ENCODE results near the gene ZC3H6.

The ZC3H6 gene

DNA sequence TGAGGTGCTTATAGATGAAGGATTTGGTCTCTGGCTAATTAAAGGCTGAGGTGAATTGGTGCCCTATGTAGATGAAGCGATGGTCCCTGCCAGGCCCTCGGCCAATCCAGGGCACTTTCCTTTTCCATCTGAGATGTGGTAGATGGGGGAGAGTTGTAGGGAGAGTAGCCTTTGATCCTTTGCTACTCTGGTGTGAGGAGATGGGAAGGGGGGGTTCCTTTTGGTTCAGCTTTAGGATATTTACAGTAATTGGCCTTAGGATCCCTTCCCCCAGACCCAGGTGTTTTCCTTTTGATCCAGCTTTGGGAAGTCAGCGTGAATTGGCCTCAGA is 15.1 kb upstream of the ZC3H6 start:
- Histone ChIP-seq H3K4me3 (replicated peaks; ENCODE audit: insufficient read depth, low read length) (no peak overlapping the region), H3K27ac (replicated peaks) (no peak overlapping the region), H3K27me3 (ENCODE audit: insufficient read depth, poor library complexity, severe bottlenecking) (no peaks in the 10 kb centered on the region)
- no peak for TF ChIP-seq POLR2AphosphoS5 (IDR thresholded peaks at IDR 0.05; ENCODE audit: low read depth)
- no peak for TF ChIP-seq SPI1 (IDR thresholded peaks at IDR 0.05; ENCODE audit: borderline replicate concordance, low read depth)
- no peak for TF ChIP-seq GABPA (IDR thresholded peaks at IDR 0.05; ENCODE audit: low read depth)
- TF ChIP-seq, protein P1, sequence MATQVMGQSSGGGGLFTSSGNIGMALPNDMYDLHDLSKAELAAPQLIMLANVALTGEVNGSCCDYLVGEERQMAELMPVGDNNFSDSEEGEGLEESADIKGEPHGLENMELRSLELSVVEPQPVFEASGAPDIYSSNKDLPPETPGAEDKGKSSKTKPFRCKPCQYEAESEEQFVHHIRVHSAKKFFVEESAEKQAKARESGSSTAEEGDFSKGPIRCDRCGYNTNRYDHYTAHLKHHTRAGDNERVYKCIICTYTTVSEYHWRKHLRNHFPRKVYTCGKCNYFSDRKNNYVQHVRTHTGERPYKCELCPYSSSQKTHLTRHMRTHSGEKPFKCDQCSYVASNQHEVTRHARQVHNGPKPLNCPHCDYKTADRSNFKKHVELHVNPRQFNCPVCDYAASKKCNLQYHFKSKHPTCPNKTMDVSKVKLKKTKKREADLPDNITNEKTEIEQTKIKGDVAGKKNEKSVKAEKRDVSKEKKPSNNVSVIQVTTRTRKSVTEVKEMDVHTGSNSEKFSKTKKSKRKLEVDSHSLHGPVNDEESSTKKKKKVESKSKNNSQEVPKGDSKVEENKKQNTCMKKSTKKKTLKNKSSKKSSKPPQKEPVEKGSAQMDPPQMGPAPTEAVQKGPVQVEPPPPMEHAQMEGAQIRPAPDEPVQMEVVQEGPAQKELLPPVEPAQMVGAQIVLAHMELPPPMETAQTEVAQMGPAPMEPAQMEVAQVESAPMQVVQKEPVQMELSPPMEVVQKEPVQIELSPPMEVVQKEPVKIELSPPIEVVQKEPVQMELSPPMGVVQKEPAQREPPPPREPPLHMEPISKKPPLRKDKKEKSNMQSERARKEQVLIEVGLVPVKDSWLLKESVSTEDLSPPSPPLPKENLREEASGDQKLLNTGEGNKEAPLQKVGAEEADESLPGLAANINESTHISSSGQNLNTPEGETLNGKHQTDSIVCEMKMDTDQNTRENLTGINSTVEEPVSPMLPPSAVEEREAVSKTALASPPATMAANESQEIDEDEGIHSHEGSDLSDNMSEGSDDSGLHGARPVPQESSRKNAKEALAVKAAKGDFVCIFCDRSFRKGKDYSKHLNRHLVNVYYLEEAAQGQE (IDR thresholded peaks at IDR 0.05; ENCODE audit: insufficient replicate concordance, low read depth), result no peak
- TF ChIP-seq, protein P2, sequence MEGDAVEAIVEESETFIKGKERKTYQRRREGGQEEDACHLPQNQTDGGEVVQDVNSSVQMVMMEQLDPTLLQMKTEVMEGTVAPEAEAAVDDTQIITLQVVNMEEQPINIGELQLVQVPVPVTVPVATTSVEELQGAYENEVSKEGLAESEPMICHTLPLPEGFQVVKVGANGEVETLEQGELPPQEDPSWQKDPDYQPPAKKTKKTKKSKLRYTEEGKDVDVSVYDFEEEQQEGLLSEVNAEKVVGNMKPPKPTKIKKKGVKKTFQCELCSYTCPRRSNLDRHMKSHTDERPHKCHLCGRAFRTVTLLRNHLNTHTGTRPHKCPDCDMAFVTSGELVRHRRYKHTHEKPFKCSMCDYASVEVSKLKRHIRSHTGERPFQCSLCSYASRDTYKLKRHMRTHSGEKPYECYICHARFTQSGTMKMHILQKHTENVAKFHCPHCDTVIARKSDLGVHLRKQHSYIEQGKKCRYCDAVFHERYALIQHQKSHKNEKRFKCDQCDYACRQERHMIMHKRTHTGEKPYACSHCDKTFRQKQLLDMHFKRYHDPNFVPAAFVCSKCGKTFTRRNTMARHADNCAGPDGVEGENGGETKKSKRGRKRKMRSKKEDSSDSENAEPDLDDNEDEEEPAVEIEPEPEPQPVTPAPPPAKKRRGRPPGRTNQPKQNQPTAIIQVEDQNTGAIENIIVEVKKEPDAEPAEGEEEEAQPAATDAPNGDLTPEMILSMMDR (IDR thresholded peaks at IDR 0.05; ENCODE audit: insufficient read depth, low read length), result no peak
- no peak for DNase-seq (ENCODE audit: low read depth in 1 of 2, low spot score in 1 of 2)

DNA sequence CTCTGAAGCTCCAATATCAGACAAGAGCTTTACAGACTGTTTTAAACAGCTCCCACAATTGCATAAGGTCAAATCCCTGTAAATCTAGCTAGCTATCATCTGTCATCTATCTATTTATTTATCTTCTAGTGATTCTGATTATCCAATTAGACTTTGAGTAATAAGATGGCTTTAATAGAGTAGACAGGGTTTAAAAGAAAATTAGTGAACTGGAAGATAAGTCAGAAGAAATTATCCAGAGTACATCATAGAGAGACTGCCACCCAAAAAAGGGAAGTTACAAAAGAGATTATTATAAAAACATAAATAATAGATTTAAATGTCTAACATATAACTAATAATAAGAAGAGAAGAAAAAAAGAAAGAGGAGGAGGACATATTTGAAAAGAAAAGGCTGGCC is 12.5 kb upstream of the ZC3H6 start:
- no peak for DNase-seq (ENCODE audit: low read depth in 1 of 2, low spot score in 1 of 2)
- TF ChIP-seq, protein P2 (IDR thresholded peaks at IDR 0.05; ENCODE audit: insufficient read depth, low read length), result no peak
- TF ChIP-seq, protein P1 (IDR thresholded peaks at IDR 0.05; ENCODE audit: insufficient replicate concordance, low read depth), result no peak
- TF ChIP-seq GABPA (IDR thresholded peaks at IDR 0.05; ENCODE audit: low read depth) (no peak), POLR2AphosphoS5 (IDR thresholded peaks at IDR 0.05; ENCODE audit: low read depth) (no peak), SPI1 (IDR thresholded peaks at IDR 0.05; ENCODE audit: borderline replicate concordance, low read depth) (no peak)
- Histone ChIP-seq H3K27me3 (ENCODE audit: insufficient read depth, poor library complexity, severe bottlenecking) (no peaks in the 10 kb centered on the region), H3K27ac (replicated peaks) (no peak overlapping the region), H3K4me3 (replicated peaks; ENCODE audit: insufficient read depth, low read length) (no peak overlapping the region)

DNA sequence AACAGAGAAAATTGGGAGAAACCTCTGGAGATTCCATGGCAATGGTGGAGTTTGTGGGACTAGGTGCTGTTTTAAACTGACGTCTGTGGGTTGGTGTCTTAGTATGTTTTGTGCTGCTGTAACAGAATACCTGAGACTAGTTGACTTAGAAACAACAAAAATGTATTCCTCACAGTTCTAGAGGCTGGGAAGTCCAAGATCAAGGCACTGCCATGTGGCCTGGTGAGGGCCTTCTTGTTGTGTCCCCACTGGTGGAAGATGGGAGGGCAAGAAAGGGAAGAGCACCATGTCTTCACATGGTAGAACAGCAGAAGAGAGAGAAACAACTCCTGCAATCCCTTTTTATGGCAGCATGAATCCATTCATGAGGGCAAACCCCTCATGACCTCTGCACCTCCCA is 6.8 kb upstream of the ZC3H6 start:
- H3K27ac ChIP-seq (replicated peaks), result no peak overlapping the region
- TF ChIP-seq, protein P1 (IDR thresholded peaks at IDR 0.05; ENCODE audit: insufficient replicate concordance, low read depth), result no peak
- TF ChIP-seq GABPA (IDR thresholded peaks at IDR 0.05; ENCODE audit: low read depth) (no peak), POLR2AphosphoS5 (IDR thresholded peaks at IDR 0.05; ENCODE audit: low read depth) (no peak), SPI1 (IDR thresholded peaks at IDR 0.05; ENCODE audit: borderline replicate concordance, low read depth) (no peak)
- TF ChIP-seq, protein P2 (IDR thresholded peaks at IDR 0.05; ENCODE audit: insufficient read depth, low read length), result no peak
- DNase-seq (ENCODE audit: low read depth in 1 of 2, low spot score in 1 of 2), result no peak
- no peak overlapping the region for H3K4me3 ChIP-seq (replicated peaks; ENCODE audit: insufficient read depth, low read length)
- H3K27me3 ChIP-seq (ENCODE audit: insufficient read depth, poor library complexity, severe bottlenecking), result no peaks in the 10 kb centered on the region
